ENCODE data around the gene VPS37D.
A peak's percentile ranks its signal among the peaks of the same experiment; 100 is the strongest.
"Not testable (repeated sequence)": the region's sequence is repeated elsewhere in the genome, so short reads cannot be mapped to it uniquely, and the experiment has no call there.

Gene VPS37D, protein sequence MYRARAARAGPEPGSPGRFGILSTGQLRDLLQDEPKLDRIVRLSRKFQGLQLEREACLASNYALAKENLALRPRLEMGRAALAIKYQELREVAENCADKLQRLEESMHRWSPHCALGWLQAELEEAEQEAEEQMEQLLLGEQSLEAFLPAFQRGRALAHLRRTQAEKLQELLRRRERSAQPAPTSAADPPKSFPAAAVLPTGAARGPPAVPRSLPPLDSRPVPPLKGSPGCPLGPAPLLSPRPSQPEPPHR

DNA sequence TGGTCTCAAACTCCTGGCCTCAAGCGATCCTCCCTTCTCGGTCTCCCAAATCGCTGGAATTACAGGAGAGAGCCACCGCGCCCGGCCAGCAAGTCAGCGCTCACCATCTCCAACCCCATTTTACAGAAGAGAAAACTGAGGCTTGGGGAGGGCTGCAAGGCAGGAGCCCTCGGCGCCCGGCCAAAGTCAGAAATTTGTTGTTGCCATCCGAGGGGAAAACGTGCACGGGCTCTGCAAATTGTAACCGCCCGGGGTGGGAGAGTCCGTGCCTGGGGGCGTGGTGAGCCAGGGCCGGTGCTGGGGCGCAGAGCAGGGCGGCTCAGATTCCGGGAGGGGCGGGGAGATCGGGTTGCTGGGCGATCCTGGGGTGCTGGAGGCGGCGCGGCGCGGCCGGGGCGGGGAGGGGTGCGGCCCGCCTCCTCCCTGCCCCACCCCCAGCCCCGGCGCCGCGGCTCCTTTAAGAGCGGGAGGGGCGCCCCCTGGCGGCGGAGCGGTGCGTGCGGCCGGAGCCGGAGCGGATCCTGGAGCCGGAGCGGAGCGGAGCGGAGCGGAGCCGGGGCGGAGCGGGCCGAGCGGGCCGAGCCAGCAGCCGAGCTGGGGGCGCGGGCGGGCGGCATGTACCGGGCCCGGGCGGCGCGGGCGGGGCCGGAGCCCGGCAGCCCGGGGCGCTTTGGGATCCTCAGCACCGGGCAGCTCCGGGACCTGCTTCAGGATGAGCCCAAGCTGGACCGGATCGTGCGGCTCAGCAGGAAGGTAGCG lies at the start of gene VPS37D:
TSS of gene VPS37D (plus strand) at position 488 of the 759 bp plus-strand sequence. CDS start at position 616, 128 bp downstream.
- H3K4me3 ChIP-seq (ENCODE audit: low read depth, low read length) = peak within 1 kb of the TSS; percentile 70
- in situ Hi-C loops (cut with HindIII; ENCODE audit: low sequenced_read_pairs) = no loop called here
- DNase-seq (ENCODE audit: low read depth, low spot score) = peak; percentile 86
- TF ChIP-seq, protein P1, sequence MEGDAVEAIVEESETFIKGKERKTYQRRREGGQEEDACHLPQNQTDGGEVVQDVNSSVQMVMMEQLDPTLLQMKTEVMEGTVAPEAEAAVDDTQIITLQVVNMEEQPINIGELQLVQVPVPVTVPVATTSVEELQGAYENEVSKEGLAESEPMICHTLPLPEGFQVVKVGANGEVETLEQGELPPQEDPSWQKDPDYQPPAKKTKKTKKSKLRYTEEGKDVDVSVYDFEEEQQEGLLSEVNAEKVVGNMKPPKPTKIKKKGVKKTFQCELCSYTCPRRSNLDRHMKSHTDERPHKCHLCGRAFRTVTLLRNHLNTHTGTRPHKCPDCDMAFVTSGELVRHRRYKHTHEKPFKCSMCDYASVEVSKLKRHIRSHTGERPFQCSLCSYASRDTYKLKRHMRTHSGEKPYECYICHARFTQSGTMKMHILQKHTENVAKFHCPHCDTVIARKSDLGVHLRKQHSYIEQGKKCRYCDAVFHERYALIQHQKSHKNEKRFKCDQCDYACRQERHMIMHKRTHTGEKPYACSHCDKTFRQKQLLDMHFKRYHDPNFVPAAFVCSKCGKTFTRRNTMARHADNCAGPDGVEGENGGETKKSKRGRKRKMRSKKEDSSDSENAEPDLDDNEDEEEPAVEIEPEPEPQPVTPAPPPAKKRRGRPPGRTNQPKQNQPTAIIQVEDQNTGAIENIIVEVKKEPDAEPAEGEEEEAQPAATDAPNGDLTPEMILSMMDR (IDR thresholded peaks at IDR 0.05; ENCODE audit: low read depth, low read length) = peak; percentile 71

DNA sequence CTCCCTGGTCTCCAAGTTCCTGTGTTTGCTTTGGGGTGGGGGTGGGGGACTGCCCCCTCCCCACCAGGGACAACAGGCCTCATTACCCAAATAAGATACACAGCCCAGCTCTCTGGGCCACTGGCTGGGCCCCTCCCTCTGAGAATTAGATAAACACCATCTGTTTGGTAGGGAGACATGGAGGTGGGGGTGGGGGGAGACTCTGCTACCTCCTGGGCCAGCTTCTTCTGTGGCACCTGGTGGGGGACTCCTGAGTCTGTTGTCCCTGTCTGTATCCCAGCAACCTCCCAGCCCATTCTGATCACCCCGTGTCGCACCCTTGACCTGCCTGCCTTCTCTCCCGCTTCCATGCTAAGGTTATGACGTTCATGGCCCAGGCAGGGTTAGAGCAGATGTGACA lies 49.1 kb upstream of the VPS37D start:
- no peak overlapping the region for H3K4me3 ChIP-seq (ENCODE audit: low read depth, low read length)
- DNase-seq (ENCODE audit: low read depth, low spot score) = no peak
- TF ChIP-seq, protein P1 (IDR thresholded peaks at IDR 0.05; ENCODE audit: low read depth, low read length) = no peak
- in situ Hi-C loops (cut with HindIII; ENCODE audit: low sequenced_read_pairs) = no loop called here

DNA sequence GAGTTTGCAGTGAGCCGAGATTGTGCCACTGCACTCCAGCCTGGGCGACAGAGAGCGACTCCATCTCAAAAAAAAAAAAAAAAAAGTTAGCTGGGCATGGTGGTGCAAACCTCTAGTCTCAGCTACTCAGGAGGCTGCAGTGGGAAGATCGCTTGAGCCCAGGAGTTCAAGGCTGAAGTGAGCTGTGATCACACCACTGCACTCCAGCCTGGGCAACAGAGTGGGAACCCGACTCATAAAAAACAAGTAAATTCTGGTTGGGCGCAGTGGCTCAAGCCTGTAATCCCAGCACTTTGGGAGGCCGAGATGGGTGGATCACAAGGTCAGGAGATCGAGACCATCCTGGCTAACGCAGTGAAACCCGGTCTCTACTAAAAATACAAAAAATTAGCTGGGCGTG lies 48.2 kb upstream of the VPS37D start:
- DNase-seq (ENCODE audit: low read depth, low spot score); in situ Hi-C loops (cut with HindIII; ENCODE audit: low sequenced_read_pairs); H3K4me3 ChIP-seq (ENCODE audit: low read depth, low read length): not testable (repeated sequence)

DNA sequence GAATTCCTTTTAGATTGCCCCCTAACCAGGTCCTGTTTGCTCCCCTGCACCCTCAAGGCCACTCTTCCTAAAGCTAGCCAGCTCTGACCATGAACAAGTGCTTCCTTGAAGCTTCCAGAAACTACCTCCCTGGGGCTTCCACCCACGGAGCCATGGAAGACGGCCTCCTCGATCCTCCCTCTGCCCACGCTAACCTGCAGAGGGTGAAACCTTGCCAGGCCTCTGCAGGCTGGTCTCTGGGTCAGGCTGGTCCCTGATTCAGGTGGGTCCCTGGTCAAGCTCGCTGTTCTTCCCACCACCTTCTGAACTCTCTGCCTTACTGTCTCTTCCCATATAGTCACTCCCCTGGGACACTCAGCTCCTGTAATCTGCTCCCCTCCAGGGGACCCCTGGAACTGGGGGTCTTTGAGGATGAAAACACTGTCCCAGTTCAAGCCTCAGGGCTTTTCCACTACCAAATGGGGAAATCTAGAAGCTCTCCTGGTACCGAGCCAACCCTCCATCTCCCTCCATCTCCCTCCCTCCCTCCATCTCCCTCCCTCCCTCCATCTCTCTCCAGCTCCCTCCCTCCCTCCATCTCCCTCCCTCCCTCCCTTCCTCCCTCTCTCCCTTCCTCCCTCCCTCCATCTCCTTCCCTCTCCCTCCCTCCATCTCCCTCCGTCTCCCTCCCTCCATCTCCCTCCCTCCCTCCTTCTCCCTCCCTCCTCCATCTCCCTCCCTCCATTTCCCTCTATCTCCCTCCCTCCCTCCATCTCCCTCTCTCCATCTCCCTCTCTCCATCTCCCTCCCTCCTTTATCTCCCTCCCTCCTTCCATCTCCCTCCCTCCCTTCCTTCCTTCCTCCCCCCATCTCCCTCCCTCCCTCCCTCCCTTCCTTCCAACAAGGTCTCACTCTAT lies 46.2 kb upstream of the VPS37D start:
- no peak for DNase-seq (ENCODE audit: low read depth, low spot score)
- TF ChIP-seq, protein P1 (IDR thresholded peaks at IDR 0.05; ENCODE audit: low read depth, low read length) = no peak
- in situ Hi-C loops (cut with HindIII; ENCODE audit: low sequenced_read_pairs) = no loop called here
- no peak overlapping the region for H3K4me3 ChIP-seq (ENCODE audit: low read depth, low read length)

DNA sequence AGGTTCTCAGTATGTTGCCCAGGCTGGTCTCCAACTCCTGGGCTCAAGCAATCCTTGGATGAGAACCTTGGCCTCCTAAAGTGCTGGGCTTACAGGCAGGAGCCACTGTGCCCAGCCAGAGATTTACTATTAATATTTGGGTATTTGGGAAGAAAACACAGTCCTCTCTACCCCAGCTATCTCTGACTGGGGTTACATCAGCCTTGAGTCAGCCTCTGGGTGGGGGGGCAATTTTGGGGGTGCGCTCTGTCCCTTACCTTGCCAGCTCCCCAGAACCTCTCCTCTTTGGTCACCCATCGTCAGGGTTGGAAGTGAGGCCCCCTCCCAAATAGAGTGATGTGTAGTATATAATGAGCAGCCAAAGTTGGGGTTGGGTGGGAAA lies 45.1 kb upstream of the VPS37D start:
- DNase-seq (ENCODE audit: low read depth, low spot score) = no peak
- in situ Hi-C loops (cut with HindIII; ENCODE audit: low sequenced_read_pairs) = no loop called here
- no peak overlapping the region for H3K4me3 ChIP-seq (ENCODE audit: low read depth, low read length)
- TF ChIP-seq, protein P1 (IDR thresholded peaks at IDR 0.05; ENCODE audit: low read depth, low read length) = no peak

DNA sequence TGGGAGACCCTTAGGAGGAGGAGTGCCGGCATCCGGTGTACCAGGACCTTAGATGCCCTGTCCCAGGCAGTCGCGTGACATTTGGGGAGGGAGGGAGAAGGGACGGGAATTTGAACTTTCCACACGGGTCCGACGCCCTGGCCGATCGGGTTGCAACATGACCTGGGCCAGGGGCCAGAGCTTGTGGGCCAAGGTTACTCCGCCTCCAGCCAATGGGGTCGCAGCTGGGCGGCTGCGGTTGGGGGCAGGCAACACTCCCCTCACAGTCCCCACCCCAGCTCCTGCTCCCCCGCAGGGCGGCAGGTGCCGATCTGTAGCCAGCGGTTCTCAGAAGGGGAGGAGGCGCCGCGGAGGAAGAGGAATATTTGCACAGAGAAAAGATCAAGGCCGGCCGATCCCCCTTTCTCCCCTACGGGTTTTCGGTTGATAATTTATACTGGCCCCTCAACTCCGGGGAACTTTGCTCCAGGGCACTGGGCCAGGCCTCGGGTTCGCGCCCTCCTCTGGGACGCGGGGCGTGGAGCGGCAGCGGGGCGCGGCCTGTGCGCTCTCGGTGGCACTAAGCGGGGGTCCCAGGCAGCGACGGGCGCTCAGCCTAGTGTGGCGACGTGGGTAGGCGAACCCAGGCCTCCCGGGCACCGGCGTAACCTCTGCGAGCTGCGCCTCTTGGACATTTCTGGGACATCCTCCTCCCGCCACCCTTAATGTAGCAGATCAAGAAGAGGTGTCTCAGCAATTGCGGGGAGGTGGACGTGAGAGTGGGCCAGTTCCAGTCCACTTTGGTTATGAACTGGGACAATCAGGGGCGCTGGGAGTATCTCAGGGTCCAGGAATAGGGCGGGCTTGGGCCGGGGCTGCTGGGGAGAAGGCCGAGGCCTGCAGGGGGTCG lies 44.5 kb upstream of the VPS37D start:
- in situ Hi-C loops (cut with HindIII; ENCODE audit: low sequenced_read_pairs) = no loop called here
- TF ChIP-seq, protein P1 (IDR thresholded peaks at IDR 0.05; ENCODE audit: low read depth, low read length) = no peak
- DNase-seq (ENCODE audit: low read depth, low spot score) = no peak
- no peak overlapping the region for H3K4me3 ChIP-seq (ENCODE audit: low read depth, low read length)
